GM13977 (cell line): Measurements from ENCODE around the gene CEP85.

ENCODE experiments used
- DNase-seq: peaks from one replicate; pipeline ENCODE4 v3.0.0; 2012; ENCODE audit warnings: low spot score
- in situ Hi-C: fragments of 300-500 bp; cut with MboI; formaldehyde crosslinking; loops from one replicate; pipeline ENCODE4 v1.12.0; 2022; ENCODE audit warnings: low sequenced_read_pairs, low pct_unique_long_range_greater_than_20kb, mixed read lengths, inconsistent platforms; ENCODE audit not compliant: unreplicated experiment
- TF ChIP-seq, protein P1 (sequence below): IDR thresholded peaks from 2 replicates; pipeline ENCODE4 v1.5.1; 2012; ENCODE audit warnings: mild to moderate bottlenecking, control low read depth; ENCODE audit not compliant: insufficient read depth; ENCODE audit errors: extremely low read depth, missing control alignments

Gene CEP85

GRCh38 chr1:26314501-26314900, 80.5 kb downstream of the CEP85 start:
- in situ Hi-C loops = no loop called here

GRCh38 chr1:26315874-26316850, 82.2 kb downstream of the CEP85 start:
- no peak for DNase-seq
- in situ Hi-C loops = no loop called here
- TF ChIP-seq, protein P1, sequence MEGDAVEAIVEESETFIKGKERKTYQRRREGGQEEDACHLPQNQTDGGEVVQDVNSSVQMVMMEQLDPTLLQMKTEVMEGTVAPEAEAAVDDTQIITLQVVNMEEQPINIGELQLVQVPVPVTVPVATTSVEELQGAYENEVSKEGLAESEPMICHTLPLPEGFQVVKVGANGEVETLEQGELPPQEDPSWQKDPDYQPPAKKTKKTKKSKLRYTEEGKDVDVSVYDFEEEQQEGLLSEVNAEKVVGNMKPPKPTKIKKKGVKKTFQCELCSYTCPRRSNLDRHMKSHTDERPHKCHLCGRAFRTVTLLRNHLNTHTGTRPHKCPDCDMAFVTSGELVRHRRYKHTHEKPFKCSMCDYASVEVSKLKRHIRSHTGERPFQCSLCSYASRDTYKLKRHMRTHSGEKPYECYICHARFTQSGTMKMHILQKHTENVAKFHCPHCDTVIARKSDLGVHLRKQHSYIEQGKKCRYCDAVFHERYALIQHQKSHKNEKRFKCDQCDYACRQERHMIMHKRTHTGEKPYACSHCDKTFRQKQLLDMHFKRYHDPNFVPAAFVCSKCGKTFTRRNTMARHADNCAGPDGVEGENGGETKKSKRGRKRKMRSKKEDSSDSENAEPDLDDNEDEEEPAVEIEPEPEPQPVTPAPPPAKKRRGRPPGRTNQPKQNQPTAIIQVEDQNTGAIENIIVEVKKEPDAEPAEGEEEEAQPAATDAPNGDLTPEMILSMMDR = no peak

More at GRCh38 chr1:26314501-26314900, 80.5 kb downstream of the CEP85 start:
- no peak for DNase-seq
- TF ChIP-seq, protein P1 = no peak

DNA sequence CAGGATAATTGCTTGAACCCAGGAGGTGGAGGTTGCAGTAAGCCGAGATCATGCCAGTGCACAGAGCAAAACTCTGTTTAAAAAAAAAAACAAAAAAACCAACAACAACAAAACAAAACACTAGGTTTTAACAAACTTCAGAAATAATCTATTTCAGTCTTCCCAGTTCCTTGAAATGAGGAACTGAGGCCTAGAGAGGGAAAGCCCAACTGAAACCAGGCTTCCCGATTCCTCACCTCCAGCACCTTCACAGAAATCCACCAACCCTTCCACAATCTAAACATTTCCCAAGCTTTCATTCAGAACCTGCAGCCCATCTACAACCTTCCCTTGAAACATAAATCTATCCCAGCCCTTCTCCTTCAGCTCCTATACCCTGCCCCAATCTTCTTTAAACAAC, 83.1 kb downstream of the CEP85 start:
- TF ChIP-seq, protein P1 = no peak
- no peak for DNase-seq
- in situ Hi-C loops = no loop called here

GRCh38 chr1:26317612-26318337, 83.8 kb downstream of the CEP85 start, which contains the start of gene CD52:
Gene CD52, plus strand, starts transcription at chr1:26317958. Its CDS starts 60 bp downstream, at chr1:26318018.
- peak; percentile 73 for DNase-seq
- in situ Hi-C loops = no loop called here
- TF ChIP-seq, protein P1 = no peak

DNA sequence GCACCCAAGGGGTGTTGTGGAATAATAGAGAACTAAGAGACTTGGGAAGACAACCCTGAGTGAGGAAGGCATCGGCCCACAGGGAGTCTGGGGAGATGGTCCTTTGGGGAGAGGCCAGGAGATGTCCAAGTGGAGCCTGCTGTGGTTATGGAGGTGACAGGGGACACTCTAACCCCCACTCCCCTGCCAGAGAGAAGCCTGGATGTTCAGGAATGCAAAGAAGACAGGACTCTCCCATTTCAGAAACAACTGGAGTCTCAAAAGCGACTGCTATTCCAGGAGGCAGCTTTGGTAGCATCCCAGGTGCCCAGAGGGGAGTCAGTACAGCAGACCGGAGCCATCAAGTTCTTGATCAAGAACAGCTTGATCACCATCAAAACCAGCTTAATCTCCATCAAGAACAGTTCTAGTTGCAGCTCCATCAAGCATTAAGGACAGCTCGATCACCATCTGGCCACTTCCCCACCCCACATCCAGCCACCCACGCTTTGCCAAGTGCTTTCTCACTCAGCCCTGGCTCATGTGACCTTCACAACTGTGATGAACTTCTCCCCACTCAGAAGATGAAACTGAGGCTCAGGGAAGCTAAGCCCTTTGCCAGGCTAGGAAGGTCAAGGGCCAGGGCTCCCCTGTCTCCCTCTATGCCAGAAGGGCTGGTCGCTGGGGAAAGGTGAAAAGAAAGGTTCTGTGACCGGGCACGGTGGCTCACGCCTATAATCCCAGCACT, 84.5 kb downstream of the CEP85 start:
- in situ Hi-C loops = no loop called here
- DNase-seq = no peak
- TF ChIP-seq, protein P1 = no peak

- TF ChIP-seq, protein P1 = no peak
- in situ Hi-C loops = loop anchor here (5.0 kb wide), 1 partner anchor 34 kb away; no protein-coding TSS in a partner anchor
- no peak for DNase-seq
These were observed 86.9 kb downstream of the CEP85 start for GRCh38 chr1:26320896-26321295.
